Transverse colon (tissue), 4 donors: ENCODE measurements around the gene SHC3. TPM values are rescaled to one million over a fixed set of nuclear protein-coding genes. Genes with fewer than 3 reads are reported as not detected.

Experiments
- DNase-seq: peaks from one replicate; pipeline ENCODE4 v3.0.0-alpha.2; 2019
- H3K27ac ChIP-seq, 4 donors: fragments of 200-600 bp; sonication (generic); 2 replicates each; pipeline ENCODE4 v1.5.1; 2016 to 2018; ENCODE audit warnings: inconsistent platforms in 4 of 4
- H3K27me3 ChIP-seq: fragments of 200-600 bp; sonication (generic); 2 replicates; pipeline ENCODE4 v1.5.1; 2017; ENCODE audit warnings: inconsistent platforms
- H3K36me3 ChIP-seq, 4 donors: fragments of 200-600 bp; sonication (generic); 2 replicates each; pipeline ENCODE4 v1.5.1; 2017 to 2019; ENCODE audit warnings: inconsistent platforms in 4 of 4
- H3K4me1 ChIP-seq, 4 donors: fragments of 200-600 bp; sonication (generic); 2 replicates each; pipeline ENCODE4 v1.5.1; 2017 to 2020; ENCODE audit warnings: inconsistent platforms in 4 of 4
- H3K4me3 ChIP-seq, 4 donors: fragments of 200-600 bp; sonication (generic); 1 replicate in 1 of 4; 2 replicates in 3 of 4; pipeline versions ENCODE4 v1.5.1 to v1.6.1; 2017 to 2019; ENCODE audit warnings: inconsistent platforms in 4 of 4
- H3K9me3 ChIP-seq, 2 donors: fragments of 200-600 bp; sonication (generic); 2 replicates each; pipeline ENCODE4 v1.5.1; 2017 to 2019; ENCODE audit warnings: inconsistent platforms in 2 of 2
- EP300 ChIP-seq: sonication (generic); formaldehyde crosslinking; IDR thresholded peaks from one replicate; pipeline ENCODE4 v1.6.1; 2017; ENCODE audit warnings: antibody characterized with exemption, low read depth
- POLR2A ChIP-seq: fragments of 450-650 bp; IDR thresholded peaks from one replicate; pipeline ENCODE4 v1.6.1; 2016; ENCODE audit warnings: antibody characterized with exemption, mild to moderate bottlenecking, moderate library complexity
- POLR2AphosphoS5 ChIP-seq, 3 donors: sonication (generic); formaldehyde crosslinking; IDR thresholded peaks; one replicate each; pipeline ENCODE4 v1.6.1; 2016; ENCODE audit warnings: antibody characterized with exemption in 3 of 3
- WGBS, 2 donors: methylation state at CpG; one replicate each; pipeline ENCODE4 v1.1.5; 2018; ENCODE audit warnings: low coverage in 1 of 2; 5-methylcytosine and 5-hydroxymethylcytosine counted together
- in situ Hi-C, 4 donors: fragments of 200-750 bp; cut with MboI; loops; one replicate each; pipeline versions ENCODE4 v1.15.0 to v1.15.1; 2017; ENCODE audit warnings: low sequenced_read_pairs in 3 of 4, low pct_ligation_motif_present in 1 of 4, low pct_unique_long_range_greater_than_20kb in 1 of 4
- intact Hi-C: fragments of 100-400 bp; cut with DNase I; formaldehyde crosslinking; loops from one replicate; pipeline ENCODE4 v1.15.1; 2023; ENCODE audit warnings: low total_unique reads
- total RNA-seq, 4 donors: library from RNA; depleted of rRNA; stranded (reverse); fragments of >200 nt; gene quantifications; one replicate each; pipeline ENCODE4 v1.1.0, GENCODE V29; 2016
- TF ChIP-seq, protein P1 (sequence below), 5 experiments: fragments of 200-600 bp in 3 of 5; fragments of 450-650 bp in 2 of 5; sonication (generic) in 3 of 5; IDR thresholded peaks; 1 replicate in 2 of 5; 2 replicates in 3 of 5; pipeline ENCODE4 v1.5.1; 2016 to 2017; ENCODE audit warnings: antibody characterized with exemption in 5 of 5, inconsistent platforms in 3 of 5, mild to moderate bottlenecking in 2 of 5, moderate library complexity in 1 of 5

Gene SHC3
- total RNA-seq, 4 donors from 2014 or later: 1.1 to 4.8 (median 2.7) TPM

DNA sequence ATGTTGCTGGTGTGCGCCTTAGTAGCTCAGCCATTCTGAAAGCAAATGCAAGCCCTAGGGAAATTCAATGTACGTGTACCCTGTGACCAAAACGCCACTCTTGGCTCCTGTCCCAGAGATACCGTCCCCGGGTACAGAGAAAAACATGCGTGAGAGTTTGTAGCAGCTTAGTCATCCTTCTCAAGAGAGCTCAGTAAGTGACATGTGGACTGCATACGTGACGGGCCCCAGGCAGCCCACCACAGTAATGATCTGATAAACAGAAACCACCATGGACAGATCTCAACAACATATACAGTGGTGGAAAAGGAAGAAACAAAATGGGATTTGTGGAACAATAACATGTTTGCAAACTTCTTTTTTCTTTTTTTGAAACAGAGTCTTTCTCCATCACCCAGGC lies 142.2 kb downstream of the SHC3 start:
- no peaks in the 10 kb centered on the region for H3K9me3 ChIP-seq
- in situ Hi-C loops (no loop called here), intact Hi-C loops (no loop called here)
- TF ChIP-seq POLR2A (no peak), EP300 (no peak), POLR2AphosphoS5 (IDR thresholded peaks at IDR 0.05) (no peak)
- TF ChIP-seq, protein P1, sequence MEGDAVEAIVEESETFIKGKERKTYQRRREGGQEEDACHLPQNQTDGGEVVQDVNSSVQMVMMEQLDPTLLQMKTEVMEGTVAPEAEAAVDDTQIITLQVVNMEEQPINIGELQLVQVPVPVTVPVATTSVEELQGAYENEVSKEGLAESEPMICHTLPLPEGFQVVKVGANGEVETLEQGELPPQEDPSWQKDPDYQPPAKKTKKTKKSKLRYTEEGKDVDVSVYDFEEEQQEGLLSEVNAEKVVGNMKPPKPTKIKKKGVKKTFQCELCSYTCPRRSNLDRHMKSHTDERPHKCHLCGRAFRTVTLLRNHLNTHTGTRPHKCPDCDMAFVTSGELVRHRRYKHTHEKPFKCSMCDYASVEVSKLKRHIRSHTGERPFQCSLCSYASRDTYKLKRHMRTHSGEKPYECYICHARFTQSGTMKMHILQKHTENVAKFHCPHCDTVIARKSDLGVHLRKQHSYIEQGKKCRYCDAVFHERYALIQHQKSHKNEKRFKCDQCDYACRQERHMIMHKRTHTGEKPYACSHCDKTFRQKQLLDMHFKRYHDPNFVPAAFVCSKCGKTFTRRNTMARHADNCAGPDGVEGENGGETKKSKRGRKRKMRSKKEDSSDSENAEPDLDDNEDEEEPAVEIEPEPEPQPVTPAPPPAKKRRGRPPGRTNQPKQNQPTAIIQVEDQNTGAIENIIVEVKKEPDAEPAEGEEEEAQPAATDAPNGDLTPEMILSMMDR (IDR thresholded peaks at IDR 0.05): no peak
- H3K36me3 ChIP-seq: no peaks in the 10 kb centered on the region
- H3K27me3 ChIP-seq: no peaks in the 10 kb centered on the region
- no peak overlapping the region for H3K27ac ChIP-seq
- H3K4me1 ChIP-seq: peaks cover 0 to 9% (median 0%) of the 10 kb centered on the region in 4 donors
- no peak overlapping the region for H3K4me3 ChIP-seq
- WGBS, 2 donors: 62 to 71% methylated on average over 3 to 8 of the region's 8 CpGs
- DNase-seq: peak; percentile 27

DNA sequence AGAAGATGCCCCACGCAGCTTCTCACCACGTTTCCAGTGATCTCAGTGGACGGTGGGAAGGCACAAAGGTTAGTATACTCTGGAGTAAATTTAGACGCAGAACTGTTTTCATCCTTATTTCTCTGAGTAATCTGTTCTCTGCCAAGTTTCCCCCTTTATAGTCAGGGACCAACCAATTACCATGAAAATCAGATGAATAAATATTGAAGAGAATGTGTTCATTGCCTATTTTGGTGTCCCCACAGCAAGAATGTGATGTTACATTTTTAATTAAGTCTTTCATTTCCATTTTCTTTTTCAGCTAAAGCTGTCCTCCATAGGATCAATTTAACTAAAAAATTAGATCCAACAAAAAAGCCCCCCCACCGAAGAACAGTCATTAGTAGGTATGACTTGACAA lies 146.0 kb downstream of the SHC3 start:
- in situ Hi-C loops (no loop called here), intact Hi-C loops (loop anchor here (5.0 kb wide), 1 partner anchor 1565 kb away; no protein-coding TSS in a partner anchor)
- Histone ChIP-seq H3K27me3 (no peaks in the 10 kb centered on the region), H3K4me3 (no peak overlapping the region), H3K9me3 (peaks cover 13 to 14% of the 10 kb centered on the region in 2 donors), H3K4me1 (peaks cover 0 to 5% (median 0%) of the 10 kb centered on the region in 4 donors), H3K36me3 (no peaks in the 10 kb centered on the region), H3K27ac (no peak overlapping the region)
- no peak for DNase-seq
- WGBS, 2 donors: 71 to 80% methylated on average over 4 to 5 of the region's 5 CpGs
- TF ChIP-seq POLR2AphosphoS5 (IDR thresholded peaks at IDR 0.05) (no peak), POLR2A (no peak), EP300 (no peak)
- TF ChIP-seq, protein P1 (IDR thresholded peaks at IDR 0.05): no peak

DNA sequence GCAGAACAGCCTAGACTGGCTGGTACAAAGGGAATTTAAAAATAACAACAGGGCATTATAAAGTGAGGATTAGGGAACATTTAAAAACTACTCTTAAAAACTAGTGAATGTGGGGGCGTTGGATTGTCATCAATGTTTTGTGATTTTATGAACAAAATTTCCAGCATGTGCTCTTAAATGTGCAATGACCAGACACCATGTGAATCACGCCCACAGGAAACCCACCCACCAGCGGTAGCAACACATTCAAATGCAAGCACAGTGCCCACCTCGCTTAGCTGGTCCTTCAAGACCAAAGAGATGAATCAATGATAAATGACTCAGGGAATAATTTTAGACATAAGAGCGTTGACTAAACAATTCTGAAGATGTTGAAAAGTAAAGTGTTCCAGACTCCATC lies 146.4 kb downstream of the SHC3 start:
- H3K27me3 ChIP-seq: no peaks in the 10 kb centered on the region
- in situ Hi-C loops: no loop called here
- no peak overlapping the region for H3K4me3 ChIP-seq
- peaks cover 0 to under 1% (median 0%) of the 10 kb centered on the region in 4 donors for H3K4me1 ChIP-seq
- peaks cover 13 to 14% of the 10 kb centered on the region in 2 donors for H3K9me3 ChIP-seq
- 77 to 78% methylated on average over 4 to 5 of the region's 5 CpGs for WGBS, 2 donors
- DNase-seq: no peak
- intact Hi-C loops: loop anchor here (5.0 kb wide), 1 partner anchor 1565 kb away; no protein-coding TSS in a partner anchor
- no peak overlapping the region for H3K27ac ChIP-seq
- no peaks in the 10 kb centered on the region for H3K36me3 ChIP-seq
- TF ChIP-seq POLR2AphosphoS5 (IDR thresholded peaks at IDR 0.05): no peak
- TF ChIP-seq, protein P1 (IDR thresholded peaks at IDR 0.05): no peak
- TF ChIP-seq POLR2A: no peak
- no peak for TF ChIP-seq EP300

DNA sequence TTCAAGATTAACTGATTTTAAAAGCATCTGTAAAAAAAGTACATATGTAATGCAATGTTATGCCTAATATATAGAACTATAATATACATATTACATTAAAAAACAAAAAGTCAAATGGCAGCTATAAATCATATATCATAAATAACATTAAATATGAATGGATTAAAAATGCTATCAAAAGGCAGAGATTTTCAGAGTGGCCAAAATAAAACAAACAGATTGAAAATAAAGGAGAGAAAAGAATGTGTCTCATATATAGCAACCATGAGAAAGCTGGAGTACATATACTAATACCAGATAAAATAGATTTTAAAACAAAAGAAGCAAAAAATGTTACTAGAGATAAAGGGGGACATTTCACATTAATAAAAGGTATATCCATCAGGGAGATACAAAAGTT lies 148.8 kb downstream of the SHC3 start:
- in situ Hi-C loops (no loop called here), intact Hi-C loops (loop anchor here (5.0 kb wide), 1 partner anchor 1562 kb away; no protein-coding TSS in a partner anchor)
- H3K36me3 ChIP-seq: no peaks in the 10 kb centered on the region
- peaks cover 13 to 14% of the 10 kb centered on the region in 2 donors for H3K9me3 ChIP-seq
- H3K27ac ChIP-seq: no peak overlapping the region
- TF ChIP-seq POLR2A (no peak), EP300 (no peak), POLR2AphosphoS5 (IDR thresholded peaks at IDR 0.05) (no peak)
- TF ChIP-seq, protein P1 (IDR thresholded peaks at IDR 0.05): no peak
- DNase-seq: no peak
- H3K4me3 ChIP-seq: no peak overlapping the region
- H3K4me1 ChIP-seq: no peaks in the 10 kb centered on the region
- H3K27me3 ChIP-seq: no peaks in the 10 kb centered on the region
